Neural cell (in vitro differentiated cells): ENCODE data around the gene NEUROD4. TPM values are rescaled to one million over a fixed set of nuclear protein-coding genes. Genes with fewer than 3 reads are reported as not detected.
A peak's percentile ranks its signal among the peaks of the same experiment; 100 is the strongest.

Source experiments
- H2AFZ ChIP-seq: fragments of 200-600, 300-800 bp; sonication (generic), shearing (Covaris generic); 2 replicates; pipeline ENCODE4 v1.6.0; 2014; ENCODE audit warnings: low read depth, mild to moderate bottlenecking, antibody characterized with exemption, low read length, moderate library complexity
- H3F3A ChIP-seq: fragments of 200-600 bp; shearing (Covaris generic); 2 replicates; pipeline ENCODE4 v1.6.1; 2016; ENCODE audit warnings: mild to moderate bottlenecking, moderate library complexity, mixed read lengths, antibody characterized with exemption, low read length; ENCODE audit not compliant: insufficient read depth, poor library complexity, severe bottlenecking
- H3K27ac ChIP-seq: fragments of 200-600, 300-800 bp; sonication (generic), shearing (Covaris generic); 2 replicates; pipeline ENCODE4 v1.5.1; 2014; ENCODE audit warnings: mild to moderate bottlenecking, low read length, moderate library complexity
- H3K27me3 ChIP-seq: fragments of 300-800, 200-600 bp; sonication (generic), shearing (Covaris generic); 2 replicates; pipeline ENCODE4 v1.6.0; 2014; ENCODE audit warnings: mild to moderate bottlenecking, low read depth, low read length, moderate library complexity; ENCODE audit not compliant: insufficient read depth
- H3K36me3 ChIP-seq: fragments of 300-800, 200-600 bp; sonication (generic), shearing (Covaris generic); 2 replicates; pipeline ENCODE4 v1.5.1; 2014; ENCODE audit warnings: mild to moderate bottlenecking, antibody characterized with exemption, low read length, moderate library complexity; ENCODE audit not compliant: insufficient read depth
- H3K4me2 ChIP-seq: fragments of 300-800, 200-600 bp; sonication (generic), shearing (Covaris generic); 2 replicates; pipeline ENCODE4 v1.6.0; 2014; ENCODE audit warnings: mild to moderate bottlenecking, low read length
- H3K4me3 ChIP-seq: fragments of 300-800, 200-600 bp; sonication (generic), shearing (Covaris generic); 2 replicates; pipeline ENCODE4 v1.5.1; 2014; ENCODE audit warnings: mild to moderate bottlenecking, low read length, moderate library complexity
- H3K79me2 ChIP-seq: fragments of 200-600 bp; shearing (Covaris generic); replicated peaks from 2 replicates; pipeline ENCODE4 v1.6.0; 2014; ENCODE audit warnings: mild to moderate bottlenecking, low read length, moderate library complexity; ENCODE audit not compliant: insufficient read depth
- H3K9ac ChIP-seq: fragments of 300-800, 200-600 bp; sonication (generic), shearing (Covaris generic); 2 replicates; pipeline ENCODE4 v1.6.1; 2016; ENCODE audit warnings: mild to moderate bottlenecking, low read length, mixed read lengths
- H3K9me2 ChIP-seq: fragments of 200-600 bp; shearing (Covaris generic); 2 replicates; pipeline ENCODE4 v1.6.1; 2016; ENCODE audit warnings: mild to moderate bottlenecking, low read length, mixed read lengths; ENCODE audit not compliant: insufficient read depth
- H3K9me3 ChIP-seq: fragments of 200-600, 300-800 bp; sonication (generic), shearing (Covaris generic); 2 replicates; pipeline ENCODE4 v1.6.1; 2016; ENCODE audit warnings: mild to moderate bottlenecking, mixed run types, low read length, moderate library complexity, mixed read lengths
- H4K20me1 ChIP-seq: fragments of 200-600 bp; shearing (Covaris generic); 2 replicates; pipeline ENCODE4 v1.6.1; 2016; ENCODE audit warnings: mild to moderate bottlenecking, mixed run types; ENCODE audit not compliant: insufficient read depth
- CTCF ChIP-seq: fragments of 450-650 bp; IDR thresholded peaks from 2 replicates; pipeline ENCODE4 v1.5.1; 2014; ENCODE audit warnings: antibody characterized with exemption, mild to moderate bottlenecking, moderate library complexity; ENCODE audit not compliant: poor library complexity, severe bottlenecking
- EP300 ChIP-seq: fragments of 450-650 bp; conservative IDR thresholded peaks from 2 replicates; pipeline ENCODE4 v1.6.1; 2014; ENCODE audit warnings: antibody characterized with exemption, mild to moderate bottlenecking, moderate library complexity; ENCODE audit not compliant: poor library complexity, severe bottlenecking
- EZH2 ChIP-seq: fragments of 200-600, 300-800 bp; shearing (Covaris generic), sonication (generic); IDR thresholded peaks from 2 replicates; pipeline ENCODE4 v1.6.1; 2014; ENCODE audit warnings: antibody characterized with exemption, low read length, borderline replicate concordance, mild to moderate bottlenecking; ENCODE audit not compliant: insufficient read depth, poor library complexity, severe bottlenecking
- POLR2AphosphoS5 ChIP-seq: IDR thresholded peaks from 2 replicates; pipeline ENCODE4 v1.6.1; 2012
- RAD21 ChIP-seq: fragments of 450-650 bp; conservative IDR thresholded peaks from 2 replicates; pipeline ENCODE4 v1.6.1; 2014; ENCODE audit warnings: antibody characterized with exemption, mild to moderate bottlenecking, moderate library complexity
- REST ChIP-seq: IDR thresholded peaks from 2 replicates; pipeline ENCODE4 v1.6.1; 2012; ENCODE audit warnings: borderline replicate concordance
- SMC3 ChIP-seq: fragments of 450-650 bp; conservative IDR thresholded peaks from 2 replicates; pipeline ENCODE4 v1.6.1; 2014; ENCODE audit warnings: antibody characterized with exemption, mild to moderate bottlenecking, moderate library complexity; ENCODE audit not compliant: poor library complexity
- TAF1 ChIP-seq: IDR thresholded peaks from 2 replicates; pipeline ENCODE4 v1.6.1; 2012; ENCODE audit warnings: low read depth
- polyA plus RNA-seq: library from polyadenylated mRNA; depleted of rRNA; stranded (reverse); fragments of >200 nt; gene quantifications from 2 replicates; pipeline ENCODE4 v1.2.3, GENCODE V29; 2014

Gene NEUROD4
- polyA plus RNA-seq, 1 donor from 2014 or later: not detected

DNA sequence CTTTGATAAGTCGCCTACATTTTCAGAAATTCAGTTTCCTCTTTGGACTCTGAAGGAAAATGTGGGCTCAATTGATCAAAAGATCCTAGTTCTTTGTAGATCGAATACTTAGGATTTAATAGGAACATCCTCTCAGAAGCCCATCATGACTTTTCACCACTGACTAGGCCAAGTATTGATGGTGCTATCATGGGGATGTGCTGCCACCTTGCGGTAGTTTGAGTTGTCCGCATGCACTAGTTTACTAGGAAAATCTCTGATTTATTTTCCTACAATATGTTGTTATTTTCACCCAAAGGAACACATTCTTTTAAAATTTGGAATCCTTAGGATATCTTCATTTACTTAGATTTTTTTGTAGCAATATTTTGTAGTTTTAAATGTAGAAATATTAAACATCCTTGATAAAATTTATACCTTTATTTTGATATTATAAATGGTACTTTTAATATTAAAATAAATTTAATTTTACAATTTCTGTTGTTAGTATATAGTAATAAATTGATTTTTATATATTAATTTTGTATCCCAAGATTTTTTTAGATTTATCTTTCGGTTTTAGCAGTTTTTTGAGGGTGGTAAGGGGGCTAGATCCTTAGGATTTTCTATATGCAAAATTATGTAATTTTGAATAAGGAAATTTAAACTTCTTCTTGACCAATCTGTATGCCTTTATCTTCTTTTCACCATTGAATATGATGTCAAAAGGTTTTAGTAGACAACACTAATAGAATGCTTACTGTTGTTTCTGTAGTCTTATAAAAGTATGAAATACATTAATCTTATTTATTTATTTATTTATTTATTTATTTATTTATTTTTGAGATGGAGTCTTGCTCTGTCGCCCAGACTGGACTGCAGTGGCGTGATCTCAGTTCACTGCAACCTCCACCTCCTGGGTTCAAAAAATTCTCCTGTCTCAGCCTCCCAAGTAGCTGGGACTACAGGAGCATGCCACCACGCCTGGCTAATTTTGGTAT lies 53.6 kb downstream of the NEUROD4 start:
- Histone ChIP-seq H3K36me3 (no peaks in the 10 kb centered on the region), H3K9me2 (no peaks in the 10 kb centered on the region), H4K20me1 (no peaks in the 10 kb centered on the region), H3K79me2 (no peaks in the 10 kb centered on the region), H3F3A (no peaks in the 10 kb centered on the region), H3K9me3 (no peaks in the 10 kb centered on the region), H3K27ac (no peak overlapping the region), H3K4me2 (no peak overlapping the region), H2AFZ (no peak overlapping the region), H3K27me3 (no peaks in the 10 kb centered on the region), H3K4me3 (no peak overlapping the region), H3K9ac (no peak overlapping the region)
- TF ChIP-seq SMC3: peak; percentile 96
- peak; percentile 94 for TF ChIP-seq RAD21
- TF ChIP-seq EP300: no peak
- TF ChIP-seq CTCF: peak; percentile 91

- Histone ChIP-seq H3K4me2 (no peak overlapping the region), H3K79me2 (no peaks in the 10 kb centered on the region), H3K27me3 (no peaks in the 10 kb centered on the region)
These were observed 55.0 kb downstream of the NEUROD4 start for GRCh38 chr12:55074806-55075205.

More at GRCh38 chr12:55074806-55075205, 55.0 kb downstream of the NEUROD4 start:
- Histone ChIP-seq H3K9me2 (no peaks in the 10 kb centered on the region), H3K9me3 (peaks cover 5% of the 10 kb centered on the region), H4K20me1 (no peaks in the 10 kb centered on the region), H3K36me3 (no peaks in the 10 kb centered on the region), H3K9ac (no peak overlapping the region), H2AFZ (no peak overlapping the region), H3F3A (no peaks in the 10 kb centered on the region), H3K27ac (no peak overlapping the region), H3K4me3 (no peak overlapping the region)
- TF ChIP-seq EP300 (no peak), TAF1 (no peak), CTCF (no peak), POLR2AphosphoS5 (no peak), EZH2 (no peak), REST (no peak)

Other genes starting within 250 kb of the NEUROD4 start
- gene MUCL1, start 165.5 kb upstream of the NEUROD4 start, polyA plus RNA-seq: not detected in 2 replicates
- not detected in 2 replicates for gene TESPA1, start 35.2 kb upstream of the NEUROD4 start, polyA plus RNA-seq
- not detected in 2 replicates for gene OR9K2, start 106.4 kb downstream of the NEUROD4 start, polyA plus RNA-seq
- not detected in 2 replicates for gene OR10A7, start 201.1 kb downstream of the NEUROD4 start, polyA plus RNA-seq
- gene OR6C74, start 224.6 kb downstream of the NEUROD4 start, polyA plus RNA-seq: not detected in 2 replicates